ENCODE results near the gene RIC1.

DNA sequence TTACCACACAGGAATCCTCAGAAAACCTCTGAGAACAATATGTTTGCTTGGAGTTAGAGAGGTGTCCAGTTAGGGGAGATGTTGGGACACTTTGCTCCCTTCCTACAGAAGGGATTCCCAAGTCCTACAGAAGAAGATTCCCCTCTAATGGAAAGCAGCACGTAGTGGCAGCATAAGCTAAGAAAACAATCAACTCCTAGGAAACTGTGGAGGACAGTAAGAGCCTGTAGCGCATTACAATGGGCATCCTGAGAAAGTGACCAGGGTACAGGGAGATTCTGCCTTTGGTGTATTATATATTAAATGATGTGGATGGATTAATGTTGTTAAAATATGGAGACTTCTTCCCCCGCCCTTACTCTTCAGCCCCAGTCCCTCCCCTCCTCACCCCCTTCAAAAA is 13.9 kb upstream of the RIC1 start:
- TF ChIP-seq FOXK2 (IDR thresholded peaks at IDR 0.05) (no peak), ARNT (IDR thresholded peaks at IDR 0.05) (no peak), BHLHE40 (IDR thresholded peaks at IDR 0.05; ENCODE audit: borderline replicate concordance) (no peak), SP1 (IDR thresholded peaks at IDR 0.05) (no peak), L3MBTL2 (conservative IDR thresholded peaks at IDR 0.05) (no peak), ELF4 (IDR thresholded peaks at IDR 0.05) (no peak), FOXM1 (IDR thresholded peaks at IDR 0.05; ENCODE audit: borderline replicate concordance) (no peak)

Data from HEK293T (cell line).